Stimulated activated CD4-positive, alpha-beta T cell treated with anti-CD3 and anti-CD28 coated beads, Interleukin-15, amount 100 ng/mL, for 1 hour (primary cell): ENCODE results near the gene LRP10.

Source experiments
- DNase-seq, 2 donors: peaks; one replicate each; pipeline ENCODE4 v3.0.0-alpha.2; 2020; ENCODE audit warnings: low read depth in 1 of 2, low spot score in 1 of 2

The LRP10 gene

DNA sequence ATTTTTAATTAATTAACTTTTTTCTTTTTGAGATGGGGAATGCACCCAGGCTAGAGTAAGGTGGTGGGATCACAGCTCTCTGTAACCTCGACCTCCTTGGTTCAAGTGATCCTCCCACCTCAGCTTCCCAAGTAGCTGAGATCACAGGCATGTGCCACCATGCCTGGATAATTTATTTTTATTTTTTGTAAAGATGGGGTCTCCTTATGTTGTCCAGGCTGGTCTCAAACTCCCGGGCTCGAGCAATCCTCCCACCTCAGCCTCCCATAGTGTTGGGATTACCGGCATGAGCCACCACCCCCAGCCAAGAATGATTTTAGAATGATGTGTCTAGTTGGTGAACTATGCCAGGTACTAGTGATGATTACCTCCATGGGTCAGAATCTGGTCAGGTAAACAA, 6.6 kb upstream of the LRP10 start:
- no peak for DNase-seq

DNA sequence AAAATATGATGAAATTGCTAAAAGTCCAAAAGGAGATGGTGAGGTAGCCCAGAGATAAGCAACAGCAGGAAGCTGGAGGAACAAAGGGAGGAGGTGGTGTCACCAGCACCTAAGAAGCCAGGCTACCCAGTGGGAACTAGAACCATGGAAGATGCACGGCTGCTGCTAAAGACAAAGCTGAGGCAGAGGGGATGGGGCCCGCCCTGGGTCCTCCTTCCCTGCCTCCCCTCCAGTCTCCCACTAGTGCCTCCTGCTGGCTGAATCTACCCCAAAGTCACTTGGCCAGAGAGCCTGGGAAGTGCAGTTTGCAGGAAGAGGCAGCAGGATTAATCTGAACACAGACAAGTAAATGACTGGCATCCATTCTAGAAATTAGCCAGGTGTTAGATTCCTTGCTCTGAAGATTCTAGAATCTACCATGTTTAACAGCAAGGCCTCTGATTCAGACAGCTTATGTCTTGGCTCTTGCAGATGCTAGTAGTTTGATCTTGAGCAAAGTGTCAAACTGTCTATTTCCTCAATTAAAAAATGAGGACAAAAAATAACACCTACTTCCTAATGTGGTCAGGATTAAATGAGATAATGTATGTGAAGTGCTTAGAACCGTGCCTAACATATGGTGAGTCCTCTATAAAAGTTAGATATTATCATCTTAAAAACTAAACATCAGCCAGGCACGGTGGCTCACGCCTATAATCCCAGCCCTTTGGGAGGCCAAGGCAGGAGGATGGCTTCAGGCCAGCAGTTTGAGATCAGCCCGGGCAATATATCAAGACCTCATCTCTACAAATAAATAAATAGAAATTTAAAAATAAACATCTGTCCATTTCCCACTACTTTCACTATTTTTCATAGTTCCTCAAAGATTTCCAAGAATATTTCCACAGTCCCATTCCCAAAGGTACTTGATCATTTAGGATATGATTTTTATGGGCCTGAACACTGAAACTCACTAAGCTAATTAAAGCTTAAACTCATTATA, 5.8 kb upstream of the LRP10 start:
- DNase-seq, result no peak

DNA sequence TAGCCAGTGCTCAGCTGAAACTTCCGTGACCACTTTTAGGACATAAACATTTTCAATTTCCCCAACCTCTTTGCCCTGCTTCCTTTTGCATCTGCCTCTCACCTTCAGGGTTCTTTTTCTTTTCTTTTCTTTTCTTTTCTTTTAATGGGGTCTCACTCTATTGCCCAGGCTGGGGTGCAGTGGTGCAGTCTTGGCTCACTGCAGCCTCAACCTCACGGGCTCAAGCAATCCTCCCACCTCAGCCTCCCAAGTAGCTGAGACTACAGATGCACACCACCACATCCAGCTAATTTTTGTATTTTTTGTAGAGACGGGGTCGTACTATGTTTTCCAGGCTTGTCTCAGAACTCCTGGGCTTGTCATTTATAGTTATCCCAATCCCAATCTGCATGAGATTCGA, 4.7 kb upstream of the LRP10 start:
- no peak for DNase-seq

DNA sequence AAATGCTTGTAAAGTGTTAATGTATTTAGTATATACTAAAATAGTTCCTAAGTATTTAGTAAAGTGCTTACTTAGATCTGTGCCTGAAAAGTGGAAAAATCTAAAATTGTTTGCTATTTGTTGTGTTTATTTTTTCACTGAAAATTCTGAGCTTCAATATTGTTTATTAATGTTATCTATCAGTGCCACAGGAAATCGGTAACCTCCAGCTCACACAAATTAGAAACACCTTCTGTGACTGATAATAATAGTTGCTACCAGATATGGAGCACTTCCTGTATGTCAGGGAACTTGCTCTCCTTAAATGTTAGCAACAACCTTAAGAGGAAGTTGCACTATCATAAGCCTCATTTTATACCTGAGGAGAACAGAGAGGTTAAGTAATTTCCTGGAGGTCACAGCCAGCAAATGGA, 723 bp upstream of the LRP10 start:
- no peak for DNase-seq

DNA sequence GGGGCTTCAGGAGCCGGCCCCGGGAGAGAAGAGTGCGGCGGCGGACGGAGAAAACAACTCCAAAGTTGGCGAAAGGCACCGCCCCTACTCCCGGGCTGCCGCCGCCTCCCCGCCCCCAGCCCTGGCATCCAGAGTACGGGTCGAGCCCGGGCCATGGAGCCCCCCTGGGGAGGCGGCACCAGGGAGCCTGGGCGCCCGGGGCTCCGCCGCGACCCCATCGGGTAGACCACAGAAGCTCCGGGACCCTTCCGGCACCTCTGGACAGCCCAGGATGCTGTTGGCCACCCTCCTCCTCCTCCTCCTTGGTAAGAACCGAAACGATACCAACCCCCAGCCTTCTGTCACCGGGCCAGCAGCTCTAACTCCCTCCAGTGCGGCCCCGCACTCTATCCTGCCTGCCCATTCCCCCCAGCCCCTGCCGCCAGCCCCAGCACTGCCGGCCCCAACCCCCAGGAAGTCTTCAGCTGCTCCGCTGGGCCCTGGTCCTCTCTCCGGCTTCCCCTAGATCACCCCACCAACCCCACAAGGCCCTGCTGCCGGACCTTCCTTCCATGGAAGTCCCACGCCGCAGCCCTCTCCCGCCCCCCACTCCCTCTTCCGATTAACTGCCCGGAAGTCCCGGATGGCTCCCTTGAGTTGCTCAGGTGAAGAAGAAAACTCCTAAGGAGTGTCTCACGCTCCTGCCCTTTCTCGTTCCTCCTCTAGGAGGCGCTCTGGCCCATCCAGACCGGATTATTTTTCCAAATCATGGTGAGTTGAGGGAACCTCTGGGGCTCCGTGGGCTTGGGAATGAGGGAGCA, 693 bp downstream of the LRP10 start:
- peak; percentile 39 to 54 for DNase-seq

DNA sequence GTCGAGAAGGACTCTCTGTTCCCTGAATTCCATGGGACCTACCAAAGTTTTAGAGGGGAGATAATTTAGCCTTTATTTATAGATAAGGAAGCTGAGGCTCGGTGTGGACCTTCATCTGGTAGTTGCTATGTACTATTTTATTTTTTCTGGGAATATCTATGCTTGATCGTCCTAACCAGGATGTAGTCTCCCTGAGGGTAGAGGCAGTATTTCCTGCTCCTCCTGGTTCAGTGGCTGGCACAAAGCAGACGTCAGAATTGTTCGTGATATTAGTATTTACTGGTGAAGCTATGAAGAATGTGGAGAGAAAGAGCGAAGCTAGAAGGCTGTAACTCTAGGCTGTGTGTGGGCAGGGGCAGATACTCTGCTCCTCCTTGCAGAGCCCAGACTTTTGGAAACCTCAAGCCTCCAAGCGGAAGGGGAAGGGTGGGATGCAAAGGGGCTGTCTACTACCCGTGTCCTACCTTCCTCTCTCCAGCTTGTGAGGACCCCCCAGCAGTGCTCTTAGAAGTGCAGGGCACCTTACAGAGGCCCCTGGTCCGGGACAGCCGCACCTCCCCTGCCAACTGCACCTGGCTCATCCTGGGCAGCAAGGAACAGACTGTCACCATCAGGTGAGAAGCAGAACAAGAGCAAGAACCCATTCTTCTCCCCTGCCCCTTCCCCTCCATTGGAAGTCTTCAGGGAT, 1.4 kb downstream of the LRP10 start:
- no peak for DNase-seq

DNA sequence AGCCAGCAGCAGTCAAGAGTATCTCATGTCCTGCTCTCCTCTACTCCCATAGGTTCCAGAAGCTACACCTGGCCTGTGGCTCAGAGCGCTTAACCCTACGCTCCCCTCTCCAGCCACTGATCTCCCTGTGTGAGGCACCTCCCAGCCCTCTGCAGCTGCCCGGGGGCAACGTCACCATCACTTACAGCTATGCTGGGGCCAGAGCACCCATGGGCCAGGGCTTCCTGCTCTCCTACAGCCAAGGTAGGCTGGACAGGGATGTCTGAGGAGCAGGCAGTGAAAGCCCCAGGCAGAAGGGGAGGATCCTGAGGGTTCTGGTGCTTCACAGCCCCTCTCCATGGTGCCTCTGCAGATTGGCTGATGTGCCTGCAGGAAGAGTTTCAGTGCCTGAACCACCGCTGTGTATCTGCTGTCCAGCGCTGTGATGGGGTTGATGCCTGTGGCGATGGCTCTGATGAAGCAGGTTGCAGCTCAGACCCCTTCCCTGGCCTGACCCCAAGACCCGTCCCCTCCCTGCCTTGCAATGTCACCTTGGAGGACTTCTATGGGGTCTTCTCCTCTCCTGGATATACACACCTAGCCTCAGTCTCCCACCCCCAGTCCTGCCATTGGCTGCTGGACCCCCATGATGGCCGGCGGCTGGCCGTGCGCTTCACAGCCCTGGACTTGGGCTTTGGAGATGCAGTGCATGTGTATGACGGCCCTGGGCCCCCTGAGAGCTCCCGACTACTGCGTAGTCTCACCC, 3.6 kb downstream of the LRP10 start:
- no peak for DNase-seq

DNA sequence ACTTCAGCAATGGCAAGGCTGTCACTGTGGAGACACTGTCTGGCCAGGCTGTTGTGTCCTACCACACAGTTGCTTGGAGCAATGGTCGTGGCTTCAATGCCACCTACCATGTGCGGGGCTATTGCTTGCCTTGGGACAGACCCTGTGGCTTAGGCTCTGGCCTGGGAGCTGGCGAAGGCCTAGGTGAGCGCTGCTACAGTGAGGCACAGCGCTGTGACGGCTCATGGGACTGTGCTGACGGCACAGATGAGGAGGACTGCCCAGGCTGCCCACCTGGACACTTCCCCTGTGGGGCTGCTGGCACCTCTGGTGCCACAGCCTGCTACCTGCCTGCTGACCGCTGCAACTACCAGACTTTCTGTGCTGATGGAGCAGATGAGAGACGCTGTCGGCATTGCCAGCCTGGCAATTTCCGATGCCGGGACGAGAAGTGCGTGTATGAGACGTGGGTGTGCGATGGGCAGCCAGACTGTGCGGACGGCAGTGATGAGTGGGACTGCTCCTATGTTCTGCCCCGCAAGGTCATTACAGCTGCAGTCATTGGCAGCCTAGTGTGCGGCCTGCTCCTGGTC, 4.3 kb downstream of the LRP10 start:
- DNase-seq, result no peak

DNA sequence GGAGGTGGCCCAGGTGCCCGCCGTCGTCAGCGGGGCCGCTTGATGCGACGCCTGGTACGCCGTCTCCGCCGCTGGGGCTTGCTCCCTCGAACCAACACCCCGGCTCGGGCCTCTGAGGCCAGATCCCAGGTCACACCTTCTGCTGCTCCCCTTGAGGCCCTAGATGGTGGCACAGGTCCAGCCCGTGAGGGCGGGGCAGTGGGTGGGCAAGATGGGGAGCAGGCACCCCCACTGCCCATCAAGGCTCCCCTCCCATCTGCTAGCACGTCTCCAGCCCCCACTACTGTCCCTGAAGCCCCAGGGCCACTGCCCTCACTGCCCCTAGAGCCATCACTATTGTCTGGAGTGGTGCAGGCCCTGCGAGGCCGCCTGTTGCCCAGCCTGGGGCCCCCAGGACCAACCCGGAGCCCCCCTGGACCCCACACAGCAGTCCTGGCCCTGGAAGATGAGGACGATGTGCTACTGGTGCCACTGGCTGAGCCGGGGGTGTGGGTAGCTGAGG, 5.5 kb downstream of the LRP10 start:
- DNase-seq, result no peak

DNA sequence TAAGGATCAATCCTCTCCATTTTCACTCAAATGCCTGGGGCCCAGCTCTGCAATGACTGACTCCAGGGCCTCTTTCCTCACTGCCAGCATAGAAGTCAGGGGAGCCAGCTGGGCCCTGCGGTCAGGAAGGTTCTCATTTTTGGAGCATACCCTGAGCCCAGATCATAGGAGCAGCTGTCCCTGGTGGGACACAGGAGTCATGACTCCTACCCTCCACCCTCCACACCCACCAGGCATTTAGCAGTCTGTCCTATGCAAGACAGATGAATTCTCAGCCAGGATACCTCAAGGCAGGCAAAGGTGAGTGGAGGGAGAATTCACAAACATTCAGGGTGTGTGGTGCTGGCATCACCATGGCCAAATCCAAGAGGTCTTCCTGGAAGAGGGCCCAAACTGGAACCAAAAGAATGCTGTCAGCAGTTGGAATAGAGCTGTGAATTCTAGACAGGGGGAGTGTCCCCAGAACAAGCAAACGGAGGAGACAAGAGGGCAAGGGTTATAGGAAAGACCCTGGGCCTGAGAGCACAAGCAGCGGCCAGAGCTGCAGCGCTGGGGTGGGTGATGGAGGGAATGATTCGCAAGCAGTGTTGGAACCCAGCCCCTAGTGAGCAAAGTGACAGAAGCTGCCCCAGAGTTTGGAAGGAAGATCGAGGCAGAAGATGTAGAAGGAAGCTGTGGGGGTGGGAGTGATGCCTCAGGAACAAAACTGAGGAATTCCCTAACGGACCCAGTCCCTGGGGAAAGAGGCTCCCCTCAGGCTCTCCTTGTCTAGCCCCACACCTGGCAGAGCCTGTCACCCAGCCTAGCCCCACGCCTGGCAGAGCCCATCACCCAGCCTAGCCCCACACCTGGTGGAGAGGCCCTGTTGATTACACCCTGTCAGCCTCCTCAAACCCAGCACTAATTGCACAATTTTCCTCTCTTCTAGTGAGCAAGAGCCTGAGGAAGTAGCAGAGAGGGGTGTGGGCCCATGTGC, 7.0 kb downstream of the LRP10 start:
- DNase-seq, result no peak

DNA sequence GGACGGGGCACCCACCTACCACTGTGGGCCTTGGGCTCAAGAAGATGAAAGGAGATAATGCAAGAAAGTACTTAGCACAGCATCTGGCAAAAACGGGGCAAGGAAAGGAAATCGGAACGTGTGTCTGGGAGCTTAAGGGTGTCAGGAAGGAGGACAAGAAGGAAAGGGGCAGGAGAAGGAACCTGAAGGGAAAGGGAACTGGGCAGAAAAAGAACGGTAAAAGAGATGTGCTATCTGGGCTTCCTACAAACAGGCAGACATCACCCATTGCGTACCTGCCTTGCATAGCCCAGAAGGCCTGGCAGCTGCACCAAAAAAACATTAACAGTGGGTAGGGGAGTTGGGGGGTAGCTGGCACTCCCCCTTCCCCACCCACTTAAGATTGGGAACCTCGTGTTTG, 10.5 kb downstream of the LRP10 start:
- DNase-seq, result no peak

DNA sequence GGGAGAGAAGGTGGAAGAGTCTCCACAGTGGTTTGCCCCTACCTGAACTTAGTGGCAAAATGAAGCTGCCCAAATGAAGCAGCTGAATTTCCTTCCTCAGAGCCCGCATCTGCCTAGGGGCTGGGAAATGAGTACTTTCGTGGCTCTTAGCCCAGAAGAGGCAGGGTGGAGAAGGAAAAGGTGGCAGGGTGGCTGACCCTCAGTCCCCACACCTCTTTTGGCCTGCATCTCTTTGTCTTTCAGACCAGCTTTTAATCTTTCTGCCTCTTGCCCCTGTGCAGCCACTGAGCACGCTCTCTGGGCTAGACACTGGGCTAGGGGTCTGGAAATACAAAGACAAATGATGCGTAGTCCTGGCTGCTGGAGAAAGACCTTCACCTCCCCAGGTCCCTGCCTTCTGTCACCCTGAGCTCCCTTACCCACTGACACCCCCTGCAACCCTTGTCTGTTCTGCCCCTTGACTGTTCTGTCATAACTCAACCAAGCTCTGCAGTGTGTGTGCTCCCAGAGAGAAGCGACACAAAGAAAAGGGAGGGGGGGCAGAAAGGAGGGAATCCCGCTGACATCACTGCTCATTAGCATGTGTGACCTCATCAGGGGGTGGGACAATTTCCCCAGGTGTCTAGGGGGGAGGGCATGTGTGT, 11.1 kb downstream of the LRP10 start:
- no peak for DNase-seq

DNA sequence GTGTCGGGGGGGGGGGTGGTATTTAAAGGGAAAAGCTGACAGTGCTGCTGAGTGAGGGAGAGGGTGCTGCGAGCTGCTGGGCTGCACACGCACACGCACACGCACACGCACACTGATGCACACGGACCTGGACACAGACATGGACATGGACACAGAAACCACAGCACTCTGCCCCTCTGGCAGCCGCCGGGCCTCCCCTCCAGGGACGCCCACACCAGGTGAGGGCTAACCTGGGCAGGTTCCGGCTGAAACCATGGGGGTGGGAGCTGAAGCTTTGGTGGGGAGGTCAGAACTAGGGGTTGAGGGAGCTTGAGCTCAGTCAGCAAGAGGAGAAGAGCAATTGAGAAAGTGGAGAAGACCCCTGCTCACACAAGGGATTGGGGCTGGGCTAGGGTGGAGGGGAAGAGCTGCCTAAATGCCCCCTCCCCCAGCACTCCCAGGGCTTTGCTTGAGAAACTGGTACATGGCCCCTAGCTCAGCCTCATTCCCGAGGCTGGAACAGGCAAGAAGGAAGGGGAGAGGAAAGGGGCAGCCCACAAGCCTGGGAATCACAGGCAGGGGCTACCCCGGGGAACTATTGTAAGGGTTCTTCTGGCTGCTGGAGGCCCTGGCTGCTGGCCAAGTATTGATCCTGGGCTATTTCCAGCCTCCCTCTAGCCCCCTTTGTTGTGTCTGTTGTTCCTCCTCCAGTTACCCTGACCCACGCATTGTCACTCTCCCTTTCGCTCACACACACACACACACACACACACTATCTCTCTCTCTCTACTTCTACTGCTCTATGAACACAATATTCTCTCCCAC, 11.8 kb downstream of the LRP10 start, which contains the start of gene REM2:
TSS of gene REM2 (plus strand) at position 50 of the 804 bp plus-strand sequence. CDS start at position 116, 66 bp downstream.
- no peak for DNase-seq

DNA sequence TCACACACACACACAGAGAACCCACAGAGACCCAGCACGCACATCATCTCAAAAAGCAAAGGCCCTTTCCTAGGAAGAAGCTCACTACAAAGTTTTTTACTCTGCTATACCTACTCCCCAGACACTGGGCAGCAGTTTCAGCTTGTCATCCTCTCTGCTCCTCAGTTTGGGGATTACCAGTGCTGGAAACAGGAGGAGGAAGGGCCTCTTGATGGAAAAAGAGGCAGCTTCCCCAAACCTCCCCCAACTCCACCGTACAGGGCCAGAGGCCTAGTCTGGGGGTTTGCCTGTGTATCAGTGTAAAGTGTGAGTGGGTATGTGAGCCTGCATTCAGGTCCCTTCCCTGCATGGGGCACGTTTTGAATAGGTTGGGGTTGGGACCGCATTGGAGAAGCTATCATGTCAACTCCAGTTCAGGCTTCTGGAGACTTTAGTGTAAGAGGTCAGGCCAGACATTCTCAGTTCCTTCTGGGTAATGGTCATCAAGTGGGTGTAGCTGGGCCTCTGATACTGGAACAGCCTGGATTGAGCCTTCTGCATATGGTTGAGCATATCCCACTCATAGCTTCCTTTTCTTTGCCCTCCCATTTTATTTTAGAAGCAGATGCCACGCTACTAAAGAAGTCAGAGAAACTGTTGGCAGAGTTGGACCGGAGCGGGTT, 12.7 kb downstream of the LRP10 start:
- no peak for DNase-seq

DNA sequence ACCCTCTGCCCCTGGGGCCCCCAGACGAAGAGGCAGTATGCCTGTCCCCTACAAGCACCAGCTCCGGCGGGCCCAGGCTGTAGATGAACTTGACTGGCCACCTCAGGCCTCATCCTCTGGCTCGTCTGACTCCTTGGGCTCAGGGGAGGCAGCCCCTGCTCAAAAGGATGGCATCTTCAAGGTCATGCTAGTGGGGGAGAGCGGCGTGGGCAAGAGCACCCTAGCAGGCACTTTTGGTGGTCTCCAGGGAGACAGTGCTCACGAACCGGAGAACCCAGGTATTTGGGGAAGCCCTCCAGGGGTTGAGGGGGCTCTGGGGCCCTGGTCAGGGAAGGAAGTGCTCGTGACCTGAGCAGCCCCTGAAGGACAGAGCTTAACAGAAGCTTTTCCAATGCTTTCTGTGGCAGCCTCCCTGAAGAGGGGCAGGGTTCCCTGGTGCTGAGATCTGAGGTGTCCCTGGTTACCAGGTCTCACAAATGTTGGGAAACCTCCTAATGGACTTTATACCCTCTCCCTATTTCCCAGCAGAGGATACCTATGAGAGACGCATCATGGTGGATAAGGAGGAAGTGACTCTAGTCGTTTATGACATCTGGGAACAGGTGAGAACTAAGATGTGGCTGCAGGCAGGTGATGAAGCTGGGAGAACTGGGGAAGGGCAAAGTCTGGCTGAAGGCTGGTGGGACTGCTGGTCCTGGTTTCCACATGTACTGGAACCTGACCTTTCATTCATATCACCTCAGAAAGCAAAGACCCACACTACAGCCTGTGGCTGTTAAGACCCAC, 13.4 kb downstream of the LRP10 start:
- no peak for DNase-seq

DNA sequence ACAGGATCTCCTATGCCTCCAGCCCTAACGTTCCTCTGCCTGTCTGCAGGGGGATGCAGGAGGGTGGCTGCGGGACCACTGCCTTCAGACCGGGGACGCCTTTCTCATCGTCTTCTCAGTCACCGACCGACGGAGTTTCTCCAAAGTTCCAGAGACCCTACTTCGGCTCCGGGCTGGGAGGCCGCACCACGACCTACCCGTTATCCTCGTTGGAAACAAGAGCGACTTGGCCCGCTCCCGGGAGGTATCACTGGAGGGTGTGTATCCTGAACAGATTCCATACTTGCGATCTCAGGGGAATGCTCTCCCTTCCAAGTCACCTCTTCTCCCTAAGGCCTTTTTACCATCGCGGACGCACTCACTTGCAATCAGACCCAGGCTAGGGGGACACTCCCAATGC, 14.4 kb downstream of the LRP10 start:
- DNase-seq, result no peak
